GM23338 (cell line): ENCODE measurements around the gene RAB31. TPM values are rescaled to one million over a fixed set of nuclear protein-coding genes. Genes with fewer than 3 reads are reported as not detected.

Experiments used
- ATAC-seq: fragments of 200-7000 bp; cut with Tn5 transposase; 3 replicates; pipeline ENCODE4 v1.9.1; 2020
- DNase-seq: peaks from one replicate; pipeline ENCODE4 v3.0.0-alpha.2; 2015; ENCODE audit warnings: low spot score
- H2AFZ ChIP-seq: fragments of 200-600 bp; sonication (generic); 2 replicates; pipeline ENCODE4 v1.8.0; 2016; ENCODE audit warnings: antibody characterized with exemption, mild to moderate bottlenecking, moderate library complexity
- H3F3A ChIP-seq: fragments of 200-600 bp; sonication (generic); replicated peaks from 2 replicates; pipeline ENCODE4 v1.8.0; 2017; ENCODE audit warnings: antibody characterized with exemption, mixed run types, low read depth
- H3K27ac ChIP-seq: fragments of 200-600 bp; sonication (generic); 2 replicates; pipeline ENCODE4 v1.6.1; 2016; ENCODE audit warnings: low read depth
- H3K27me3 ChIP-seq: fragments of 200-600 bp; sonication (generic); 2 replicates; pipeline ENCODE4 v1.8.0; 2016; ENCODE audit warnings: mild to moderate bottlenecking, mixed run types, moderate library complexity; ENCODE audit not compliant: insufficient read depth
- H3K36me3 ChIP-seq: fragments of 200-600 bp; sonication (generic); 2 replicates; pipeline ENCODE4 v1.8.0; 2016; ENCODE audit warnings: mild to moderate bottlenecking; ENCODE audit not compliant: insufficient read depth
- H3K4me1 ChIP-seq: fragments of 200-600 bp; sonication (generic); 2 replicates; pipeline ENCODE4 v1.8.0; 2016; ENCODE audit warnings: mild to moderate bottlenecking, moderate library complexity; ENCODE audit not compliant: insufficient read depth
- H3K4me2 ChIP-seq: fragments of 200-600 bp; sonication (generic); 2 replicates; pipeline ENCODE4 v1.7.1; 2017; ENCODE audit warnings: mixed run types
- H3K4me3 ChIP-seq: fragments of 200-600 bp; sonication (generic); 2 replicates; pipeline ENCODE4 v1.6.1; 2016; ENCODE audit warnings: mixed run types
- H3K79me2 ChIP-seq: fragments of 200-600 bp; sonication (generic); replicated peaks from 2 replicates; pipeline ENCODE4 v1.8.0; 2017; ENCODE audit warnings: mild to moderate bottlenecking; ENCODE audit not compliant: insufficient read depth
- H3K9me2 ChIP-seq: fragments of 200-600 bp; sonication (generic); 2 replicates; pipeline ENCODE4 v1.8.0; 2017; ENCODE audit not compliant: insufficient read depth
- H4K20me1 ChIP-seq: fragments of 200-600 bp; sonication (generic); replicated peaks from 2 replicates; pipeline ENCODE4 v1.8.0; 2017; ENCODE audit warnings: mild to moderate bottlenecking; ENCODE audit not compliant: insufficient read depth
- H3K27ac Mint-ChIP-seq: 2 replicates; pipeline ENCODE4 v1.8.0; 2020; ENCODE audit warnings: inconsistent platforms, mild to moderate bottlenecking, moderate library complexity, mixed read lengths
- H3K27me3 Mint-ChIP-seq: 3 replicates; pipeline ENCODE4 v1.8.0; 2022; ENCODE audit warnings: low read depth, mild to moderate bottlenecking, moderate library complexity, mixed read lengths, inconsistent platforms; ENCODE audit not compliant: insufficient read depth, poor library complexity
- H3K36me3 Mint-ChIP-seq: 3 replicates; pipeline ENCODE4 v1.8.0; 2021; ENCODE audit warnings: low read depth, mild to moderate bottlenecking, inconsistent platforms, moderate library complexity, mixed read lengths
- H3K4me1 Mint-ChIP-seq: 3 replicates; pipeline ENCODE4 v1.8.0; 2020; ENCODE audit warnings: mild to moderate bottlenecking, inconsistent platforms, mixed read lengths
- H3K4me3 Mint-ChIP-seq: 3 replicates; pipeline ENCODE4 v1.8.0; 2021; ENCODE audit warnings: moderate library complexity, mild to moderate bottlenecking, inconsistent platforms, mixed read lengths
- H3K9me3 Mint-ChIP-seq: 3 replicates; pipeline ENCODE4 v1.8.0; 2020; ENCODE audit warnings: moderate library complexity, mild to moderate bottlenecking, inconsistent platforms, mixed read lengths
- CREB1 ChIP-seq: fragments of 250-450 bp; sonication (Bioruptor Pico); IDR thresholded peaks from 2 replicates; pipeline ENCODE4 v1.5.0; 2020; ENCODE audit warnings: low read depth, mild to moderate bottlenecking, moderate library complexity
- CTCF ChIP-seq, 2 experiments: fragments of 200-600 bp in 1 of 2; sonication (generic) in 1 of 2; conservative IDR thresholded peaks; 2 replicates each; pipeline versions ENCODE4 v1.5.1 to v1.6.1; 2016 to 2017; ENCODE audit warnings: antibody characterized with exemption in 2 of 2, low read depth in 2 of 2, mild to moderate bottlenecking in 2 of 2, moderate library complexity in 1 of 2
- EZH2 ChIP-seq: fragments of 200-600 bp; sonication (generic); IDR thresholded peaks from one replicate; pipeline ENCODE4 v1.8.0; 2017; ENCODE audit warnings: antibody characterized with exemption, mild to moderate bottlenecking, low read depth; ENCODE audit not compliant: unreplicated experiment
- EZH2phosphoT487 ChIP-seq: fragments of 200-600 bp; sonication (generic); IDR thresholded peaks from one replicate; pipeline ENCODE4 v1.8.1; 2018; ENCODE audit warnings: antibody characterized with exemption; ENCODE audit not compliant: unreplicated experiment
- NANOG ChIP-seq: IDR thresholded peaks from 2 replicates; pipeline ENCODE4 v1.6.1; 2016; ENCODE audit warnings: antibody characterized with exemption, borderline replicate concordance
- REST ChIP-seq: IDR thresholded peaks from one replicate; pipeline ENCODE4 v1.6.1; 2018; ENCODE audit warnings: antibody characterized with exemption; ENCODE audit not compliant: unreplicated experiment
- STAT1 ChIP-seq: IDR thresholded peaks from one replicate; pipeline ENCODE4 v1.6.1; 2016; ENCODE audit warnings: antibody characterized with exemption; ENCODE audit not compliant: unreplicated experiment
- ZNF114 ChIP-seq: fragments of 250-450 bp; sonication (Bioruptor Pico); IDR thresholded peaks from 2 replicates; pipeline ENCODE4 v1.5.0; 2020; ENCODE audit warnings: mild to moderate bottlenecking, moderate library complexity
- ZNF462 ChIP-seq: fragments of 250-450 bp; sonication (Bioruptor Pico); IDR thresholded peaks from 2 replicates; pipeline ENCODE4 v1.5.0; 2020; ENCODE audit warnings: mild to moderate bottlenecking, moderate library complexity
- polyA plus RNA-seq: library from polyadenylated mRNA; unstranded; fragments of >200 nt; fragmentation: Nextera tagmentation; extraction: Ambion mirVana; gene quantifications from 2 replicates; pipeline ENCODE4 v1.2.1, GENCODE V29; 2016
- total RNA-seq: library from RNA; depleted of rRNA; stranded (reverse); fragments of >200 nt; shearing (Covaris generic); gene quantifications from 2 replicates; pipeline ENCODE4 v1.2.3, GENCODE V29; 2014

The RAB31 gene
- total and polyA plus RNA-seq, 2 experiments from 2014 or later, result 33.8 to 46.1 TPM

DNA sequence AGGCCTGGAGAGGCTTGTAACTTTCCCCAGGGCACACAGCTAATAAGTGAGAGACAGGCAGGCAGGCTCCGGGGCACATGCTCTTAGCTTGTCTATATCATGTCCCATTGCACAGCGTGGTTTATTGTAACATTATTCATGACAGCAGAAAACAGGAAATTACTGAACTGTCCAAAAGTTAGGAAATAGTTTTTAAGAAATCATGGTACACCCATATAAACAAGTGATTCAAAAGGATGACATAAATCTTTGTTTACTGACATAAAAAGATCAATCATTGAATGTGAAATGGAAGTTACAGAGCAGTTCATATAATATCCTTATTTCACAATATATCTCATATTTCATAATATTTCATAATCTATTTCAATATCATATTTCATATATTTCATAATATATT lies 143.4 kb downstream of the RAB31 start:
- Histone ChIP-seq H3K4me1 (no peaks in the 10 kb centered on the region), H2AFZ (no peak overlapping the region), H3K79me2 (no peaks in the 10 kb centered on the region), H3K36me3 (no peaks in the 10 kb centered on the region; the same call in 1 of the 2 replicates), H3K9me2 (no peaks in the 10 kb centered on the region), H4K20me1 (no peaks in the 10 kb centered on the region), H3K27me3 (no peaks in the 10 kb centered on the region), H3F3A (no peaks in the 10 kb centered on the region), H3K27ac (no peak overlapping the region), H3K4me3 (no peak overlapping the region), H3K4me2 (no peak overlapping the region)
- Mint-ChIP-seq H3K9me3 (peaks cover 8% of the 10 kb centered on the region; the same call in 2 of the 3 replicates), H3K4me1 (peaks cover 13% of the 10 kb centered on the region), H3K36me3 (peaks cover 3% of the 10 kb centered on the region; the same call in 2 of the 3 replicates), H3K27ac (no peak overlapping the region), H3K4me3 (no peak overlapping the region), H3K27me3 (peaks cover 5% of the 10 kb centered on the region)
- TF ChIP-seq ZNF462 (CRISPR knock-in tag) (no peak), NANOG (no peak), CTCF (conservative IDR thresholded peaks at IDR 0.05; ENCODE audit: low read depth in 2 of 2) (no peak), STAT1 (no peak), ZNF114 (CRISPR knock-in tag) (no peak), CREB1 (CRISPR knock-in tag) (no peak), EZH2 (no peak), EZH2phosphoT487 (no peak), REST (no peak)
- DNase-seq (no peak), ATAC-seq (no peak)
